ENCODE data around the gene HDAC1.

Gene HDAC1

GRCh38 chr1:32311709-32312393, 20.0 kb downstream of the HDAC1 start:
- Histone ChIP-seq H3K4me1 (ENCODE audit: insufficient read depth, low read length, poor library complexity, severe bottlenecking) (peaks cover 5% of the 10 kb centered on the region), H4K20me1 (ENCODE audit: insufficient read depth, low read length, poor library complexity, severe bottlenecking) (peaks cover 57% of the 10 kb centered on the region), H3K4me3 (ENCODE audit: low read length, poor library complexity, severe bottlenecking) (no peak overlapping the region), H3F3A (ENCODE audit: low read depth) (no peaks in the 10 kb centered on the region), H3K4me2 (ENCODE audit: low read depth, low read length, poor library complexity, severe bottlenecking) (no peak overlapping the region), H2AFZ (ENCODE audit: low read length) (no peak overlapping the region), H3K27me3 (ENCODE audit: insufficient read depth, low read length, poor library complexity, severe bottlenecking) (no peaks in the 10 kb centered on the region), H3K9ac (ENCODE audit: low read depth, low read length, poor library complexity, severe bottlenecking) (no peak overlapping the region), H3K9me2 (replicated peaks; ENCODE audit: low read depth, low read length) (no peaks in the 10 kb centered on the region), H3K9me3 (ENCODE audit: insufficient read depth, low read depth, low read length) (no peaks in the 10 kb centered on the region), H3K79me2 (ENCODE audit: insufficient read depth, low read length) (peaks cover 88% of the 10 kb centered on the region), H3K36me3 (ENCODE audit: insufficient read depth, low read length) (peaks cover 37% of the 10 kb centered on the region)
- TF ChIP-seq EZH2phosphoT487 (IDR thresholded peaks at IDR 0.05; ENCODE audit: borderline replicate concordance): no peak
- TF ChIP-seq CTCF (conservative IDR thresholded peaks at IDR 0.05; ENCODE audit: low read length): no peak

- Histone ChIP-seq H4K20me1 (ENCODE audit: insufficient read depth, low read length, poor library complexity, severe bottlenecking) (peaks cover 34% of the 10 kb centered on the region), H3F3A (ENCODE audit: low read depth) (no peaks in the 10 kb centered on the region), H3K9ac (ENCODE audit: low read depth, low read length, poor library complexity, severe bottlenecking) (no peak overlapping the region), H3K4me1 (ENCODE audit: insufficient read depth, low read length, poor library complexity, severe bottlenecking) (peaks cover 7% of the 10 kb centered on the region), H3K4me2 (ENCODE audit: low read depth, low read length, poor library complexity, severe bottlenecking) (no peak overlapping the region), H3K4me3 (ENCODE audit: low read length, poor library complexity, severe bottlenecking) (no peak overlapping the region), H3K79me2 (ENCODE audit: insufficient read depth, low read length) (peaks cover 64% of the 10 kb centered on the region), H2AFZ (ENCODE audit: low read length) (no peak overlapping the region), H3K27me3 (ENCODE audit: insufficient read depth, low read length, poor library complexity, severe bottlenecking) (no peaks in the 10 kb centered on the region), H3K9me2 (replicated peaks; ENCODE audit: low read depth, low read length) (no peaks in the 10 kb centered on the region), H3K9me3 (ENCODE audit: insufficient read depth, low read depth, low read length) (no peaks in the 10 kb centered on the region), H3K36me3 (ENCODE audit: insufficient read depth, low read length) (peaks cover 63% of the 10 kb centered on the region)
- TF ChIP-seq CTCF (conservative IDR thresholded peaks at IDR 0.05; ENCODE audit: low read length) (no peak), EZH2phosphoT487 (IDR thresholded peaks at IDR 0.05; ENCODE audit: borderline replicate concordance) (no peak)
Observed at GRCh38 chr1:32316903-32317277, 25.0 kb downstream of the HDAC1 start.

GRCh38 chr1:32318127-32318869, 26.4 kb downstream of the HDAC1 start:
- Histone ChIP-seq H3K27me3 (ENCODE audit: insufficient read depth, low read length, poor library complexity, severe bottlenecking) (no peaks in the 10 kb centered on the region), H3K9me3 (ENCODE audit: insufficient read depth, low read depth, low read length) (no peaks in the 10 kb centered on the region), H4K20me1 (ENCODE audit: insufficient read depth, low read length, poor library complexity, severe bottlenecking) (peaks cover 38% of the 10 kb centered on the region), H3K36me3 (ENCODE audit: insufficient read depth, low read length) (peaks cover 71% of the 10 kb centered on the region), H3K9ac (ENCODE audit: low read depth, low read length, poor library complexity, severe bottlenecking) (no peak overlapping the region), H3K9me2 (replicated peaks; ENCODE audit: low read depth, low read length) (no peaks in the 10 kb centered on the region), H3K79me2 (ENCODE audit: insufficient read depth, low read length) (peaks cover 62% of the 10 kb centered on the region), H3F3A (ENCODE audit: low read depth) (no peaks in the 10 kb centered on the region), H3K4me2 (ENCODE audit: low read depth, low read length, poor library complexity, severe bottlenecking) (no peak overlapping the region), H2AFZ (ENCODE audit: low read length) (no peak overlapping the region), H3K4me1 (ENCODE audit: insufficient read depth, low read length, poor library complexity, severe bottlenecking) (peaks cover 7% of the 10 kb centered on the region), H3K4me3 (ENCODE audit: low read length, poor library complexity, severe bottlenecking) (no peak overlapping the region)
- TF ChIP-seq EZH2phosphoT487 (IDR thresholded peaks at IDR 0.05; ENCODE audit: borderline replicate concordance) (no peak), CTCF (conservative IDR thresholded peaks at IDR 0.05; ENCODE audit: low read length) (no peak)
